K562 (cell line): ENCODE results near the gene USHBP1. TPM values are rescaled to one million over a fixed set of nuclear protein-coding genes. Genes with fewer than 3 reads are reported as not detected.

ENCODE experiments used
- CCNT2 ChIP-seq: IDR thresholded peaks from 2 replicates; pipeline ENCODE4 v1.6.1; 2011; ENCODE audit warnings: borderline replicate concordance, low read depth, mild to moderate bottlenecking, moderate library complexity, mixed read lengths, low read length; ENCODE audit not compliant: insufficient read length; ENCODE audit errors: extremely low read depth
- CHCHD3 ChIP-seq: fragments of 250-450 bp; sonication (Bioruptor Pico); IDR thresholded peaks from 2 replicates; pipeline ENCODE4 v2.1.2; 2022; ENCODE audit warnings: mild to moderate bottlenecking
- DPF2 ChIP-seq: fragments of 450-650 bp; IDR thresholded peaks from 2 replicates; pipeline ENCODE4 v1.6.1; 2016
- FOXA3 ChIP-seq, 2 experiments: fragments of 450-650 bp in 1 of 2; sonication (generic) in 1 of 2; formaldehyde crosslinking; IDR thresholded peaks in 1 of 2; conservative IDR thresholded peaks in 1 of 2; 2 replicates each; pipeline versions ENCODE4 v1.4.0 to v1.8.0; 2020 to 2022; ENCODE audit warnings: mild to moderate bottlenecking in 2 of 2, missing genetic modification reagents in 1 of 2
- KLF1 ChIP-seq: fragments of 450-650 bp; IDR thresholded peaks from 2 replicates; pipeline ENCODE4 v1.6.1; 2016; ENCODE audit warnings: missing genetic modification characterization, missing compliant biosample characterization
- MAZ ChIP-seq, 2 experiments: fragments of 450-650 bp in 1 of 2; sonication (generic) in 1 of 2; formaldehyde crosslinking; IDR thresholded peaks in 1 of 2; conservative IDR thresholded peaks in 1 of 2; 2 replicates each; pipeline versions ENCODE4 v1.4.0 to v1.5.0; 2020; ENCODE audit warnings: mild to moderate bottlenecking in 1 of 2, missing genetic modification reagents in 1 of 2
- MYC ChIP-seq, 2 experiments: fragments of 250-450 bp in 1 of 2; sonication (Bioruptor Pico) in 1 of 2; IDR thresholded peaks; 2 replicates each; pipeline versions ENCODE4 v1.5.1 to v1.6.1; 2012 to 2021; ENCODE audit warnings: low read depth in 2 of 2, borderline replicate concordance in 1 of 2, improper control_type of control experiment in 1 of 2, low read length in 1 of 2, mild to moderate bottlenecking in 1 of 2, moderate library complexity in 1 of 2
- NFIC ChIP-seq: fragments of 450-650 bp; IDR thresholded peaks from 2 replicates; pipeline ENCODE4 v1.6.1; 2017; ENCODE audit warnings: mild to moderate bottlenecking, inconsistent platforms
- NR2C1 ChIP-seq, 2 experiments: fragments of 450-650 bp; IDR thresholded peaks; 2 replicates each; pipeline ENCODE4 v1.6.1; 2017; ENCODE audit warnings: mild to moderate bottlenecking in 2 of 2, antibody characterized with exemption in 1 of 2, inconsistent platforms in 1 of 2, missing compliant biosample characterization in 1 of 2, missing genetic modification characterization in 1 of 2
- NR2C2 ChIP-seq, 2 experiments: fragments of 200-800 bp in 1 of 2; sonication (Bioruptor generic) in 1 of 2; sonication (generic) in 1 of 2; formaldehyde crosslinking in 1 of 2; IDR thresholded peaks; 2 replicates each; pipeline versions ENCODE4 v1.6.1 to v1.8.0; 2016 to 2022; ENCODE audit warnings: mild to moderate bottlenecking in 1 of 2, missing compliant biosample characterization in 1 of 2, missing genetic modification characterization in 1 of 2, missing genetic modification reagents in 1 of 2
- RCOR1 ChIP-seq, 2 experiments: IDR thresholded peaks; 2 replicates each; pipeline ENCODE4 v1.6.1; 2012; ENCODE audit warnings: low read depth in 2 of 2, low read length in 2 of 2, borderline replicate concordance in 1 of 2, improper control_type of control experiment in 1 of 2
- RNF2 ChIP-seq: sonication (generic); IDR thresholded peaks from 2 replicates; pipeline ENCODE4 v1.6.1; 2016
- SAP30 ChIP-seq: fragments of 200-600 bp; sonication (generic); IDR thresholded peaks from 2 replicates; pipeline ENCODE4 v1.6.1; 2012; ENCODE audit warnings: borderline replicate concordance, low read depth, mild to moderate bottlenecking, moderate library complexity, low read length, control low read depth, inconsistent platforms; ENCODE audit not compliant: insufficient read depth, poor library complexity, severe bottlenecking
- YY1 ChIP-seq, 3 experiments: IDR thresholded peaks; 2 replicates each; pipeline ENCODE4 v1.6.1; 2011; ENCODE audit warnings: low read length in 2 of 3, mild to moderate bottlenecking in 2 of 3, moderate library complexity in 2 of 3, borderline replicate concordance in 1 of 3, control low read depth in 1 of 3, low read depth in 1 of 3; ENCODE audit not compliant: insufficient read depth in 3 of 3, insufficient replicate concordance in 2 of 3, control insufficient read depth in 1 of 3, insufficient read length in 1 of 3; ENCODE audit errors: extremely low read depth in 1 of 3
- ZBTB17 ChIP-seq: fragments of 450-650 bp; formaldehyde crosslinking; IDR thresholded peaks from 2 replicates; pipeline ENCODE4 v1.4.0; 2020; ENCODE audit warnings: mild to moderate bottlenecking
- polyA plus RNA-seq, 8 experiments: library from polyadenylated mRNA; depleted of rRNA in 4 of 8; stranded (reverse) in 5 of 8; unstranded in 3 of 8; fragments of >200 nt; fragmentation: Nextera tagmentation in 2 of 8; fragmentation: Illumina TruSeq in 1 of 8; extraction: Ambion mirVana in 2 of 8; extraction: Trizol in 1 of 8; gene quantifications; 2 replicates each; pipeline versions ENCODE4 v1.2.1 to v1.2.3, GENCODE V29; 2011 to 2014; ENCODE audit warnings: inconsistent platforms in 1 of 8, missing spikeins in 1 of 8
- total RNA-seq, 7 experiments: library from RNA; depleted of rRNA in 6 of 7; stranded (reverse); fragments of >200 nt in 6 of 7; fragmentation: Illumina TruSeq in 2 of 7; extraction: Trizol in 2 of 7; gene quantifications; 2 replicates each; pipeline versions ENCODE4 v1.2.1 to v1.2.3, GENCODE V29; 2011 to 2021; ENCODE audit warnings: low replicate concordance in 1 of 7
- TF ChIP-seq, protein P1 (sequence below): conservative IDR thresholded peaks from 2 replicates; pipeline ENCODE4 v1.6.1; 2011; ENCODE audit warnings: low read depth, mild to moderate bottlenecking, low read length; ENCODE audit not compliant: control insufficient read depth
- TF ChIP-seq, protein P2 (sequence below): fragments of 450-650 bp; IDR thresholded peaks from 2 replicates; pipeline ENCODE4 v1.6.1; 2018; ENCODE audit warnings: mild to moderate bottlenecking, low read depth; ENCODE audit not compliant: partially characterized antibody
- TF ChIP-seq, protein P3 (sequence below): IDR thresholded peaks from 2 replicates; pipeline ENCODE4 v1.6.1; 2011; ENCODE audit warnings: borderline replicate concordance, low read depth, mild to moderate bottlenecking, moderate library complexity, low read length; ENCODE audit not compliant: insufficient read depth, poor library complexity, severe bottlenecking

USHBP1 gene
- total and polyA plus RNA-seq, 9 of the 15 experiments (the other 6 are each of a cell fraction or from before 2014, with no cell fraction given) = 0.03 to 0.10 (median 0.05) TPM; not detected in 5

DNA sequence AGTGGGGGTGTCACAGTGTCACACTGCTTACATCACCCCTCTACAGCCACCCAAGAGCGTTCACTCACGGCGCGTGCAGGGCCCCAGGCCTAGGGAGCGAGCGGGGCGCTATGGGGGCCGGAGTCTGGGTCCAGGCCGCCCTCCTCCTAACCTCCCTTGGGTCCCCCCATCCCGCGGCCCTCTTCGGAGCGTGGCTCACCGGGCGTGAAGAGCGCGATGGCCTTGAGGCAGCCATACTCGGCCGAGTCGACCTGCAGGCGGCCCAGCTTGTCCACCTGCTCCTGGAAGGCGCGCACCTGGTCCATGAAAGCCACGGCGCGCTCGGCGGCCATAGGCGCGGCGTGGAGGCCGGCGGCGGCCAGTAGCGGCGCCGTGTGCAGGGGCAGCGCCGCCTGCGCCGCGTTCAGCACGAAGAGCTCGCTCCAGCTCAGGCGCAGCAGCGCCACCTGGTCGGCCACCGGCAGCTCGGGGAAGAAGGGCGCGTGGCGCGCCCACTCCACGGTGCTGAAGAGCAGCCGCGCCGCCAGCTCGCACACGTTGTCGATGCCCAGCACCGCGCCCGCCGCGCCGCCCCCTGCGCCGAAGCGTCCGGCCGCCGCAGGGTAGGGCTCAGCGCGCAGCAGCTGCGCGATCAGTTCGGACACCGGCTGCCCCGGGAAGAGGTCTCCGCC, 29.1 kb downstream of the USHBP1 start (continued):
- TF ChIP-seq RCOR1 (IDR thresholded peaks at IDR 0.05; ENCODE audit: borderline replicate concordance in 1 of 2, low read depth in 2 of 2, low read length in 2 of 2) (0 out of 4 replicates have a peak, but pooled peaks of 1 of the 2 experiments have one; percentile 8), NR2C1 (IDR thresholded peaks at IDR 0.05) (no peak), NR2C1 (tag; IDR thresholded peaks at IDR 0.05) (no peak), CHCHD3 (no peak), ZBTB17 (CRISPR knock-in tag) (peak; percentile 40; the same call in 1 of the 2 replicates), MYC (IDR thresholded peaks at IDR 0.05; ENCODE audit: low read depth, low read length) (peak; percentile 96), MYC (CRISPR knock-in tag; IDR thresholded peaks at IDR 0.05; ENCODE audit: borderline replicate concordance, low read depth) (peak; percentile 80; the same call in 1 of the 2 replicates), DPF2 (0 out of 2 replicates have a peak, but pooled peaks have one; percentile 2), NR2C2 (CRISPR knock-in tag; IDR thresholded peaks at IDR 0.05) (no peak), NR2C2 (tag; IDR thresholded peaks at IDR 0.05) (peak; percentile 58; the same call in 1 of the 2 replicates), KLF1 (tag) (0 out of 2 replicates have a peak, but pooled peaks have one; percentile 22), RNF2 (peak; percentile 40; the same call in 1 of the 2 replicates), FOXA3 (CRISPR knock-in tag; conservative IDR thresholded peaks at IDR 0.05 in 1 of 2, IDR thresholded peaks at IDR 0.05 in 1 of 2) (peak in 1 of 2 experiments; percentile 63; a peak in 1 of 4 replicates), SAP30 (peak; percentile 64), MAZ (CRISPR knock-in tag; conservative IDR thresholded peaks at IDR 0.05 in 1 of 2, IDR thresholded peaks at IDR 0.05 in 1 of 2) (peak; percentile 59 to 85; a peak in 2 of 4 replicates), YY1 (IDR thresholded peaks at IDR 0.05; ENCODE audit: borderline replicate concordance in 1 of 3, control insufficient read depth in 1 of 3, extremely low read depth in 1 of 3, insufficient read depth in 3 of 3, insufficient read length in 1 of 3, insufficient replicate concordance in 2 of 3, low read depth in 1 of 3, low read length in 2 of 3) (peak; percentile 39 to 89 (median 83)), NFIC (peak; percentile 16; the same call in 1 of the 2 replicates), CCNT2 (peak; percentile 81)
- TF ChIP-seq, protein P1, sequence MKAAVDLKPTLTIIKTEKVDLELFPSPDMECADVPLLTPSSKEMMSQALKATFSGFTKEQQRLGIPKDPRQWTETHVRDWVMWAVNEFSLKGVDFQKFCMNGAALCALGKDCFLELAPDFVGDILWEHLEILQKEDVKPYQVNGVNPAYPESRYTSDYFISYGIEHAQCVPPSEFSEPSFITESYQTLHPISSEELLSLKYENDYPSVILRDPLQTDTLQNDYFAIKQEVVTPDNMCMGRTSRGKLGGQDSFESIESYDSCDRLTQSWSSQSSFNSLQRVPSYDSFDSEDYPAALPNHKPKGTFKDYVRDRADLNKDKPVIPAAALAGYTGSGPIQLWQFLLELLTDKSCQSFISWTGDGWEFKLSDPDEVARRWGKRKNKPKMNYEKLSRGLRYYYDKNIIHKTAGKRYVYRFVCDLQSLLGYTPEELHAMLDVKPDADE = 0 out of 2 replicates have a peak, but pooled peaks have one; percentile 53
- TF ChIP-seq, protein P2, sequence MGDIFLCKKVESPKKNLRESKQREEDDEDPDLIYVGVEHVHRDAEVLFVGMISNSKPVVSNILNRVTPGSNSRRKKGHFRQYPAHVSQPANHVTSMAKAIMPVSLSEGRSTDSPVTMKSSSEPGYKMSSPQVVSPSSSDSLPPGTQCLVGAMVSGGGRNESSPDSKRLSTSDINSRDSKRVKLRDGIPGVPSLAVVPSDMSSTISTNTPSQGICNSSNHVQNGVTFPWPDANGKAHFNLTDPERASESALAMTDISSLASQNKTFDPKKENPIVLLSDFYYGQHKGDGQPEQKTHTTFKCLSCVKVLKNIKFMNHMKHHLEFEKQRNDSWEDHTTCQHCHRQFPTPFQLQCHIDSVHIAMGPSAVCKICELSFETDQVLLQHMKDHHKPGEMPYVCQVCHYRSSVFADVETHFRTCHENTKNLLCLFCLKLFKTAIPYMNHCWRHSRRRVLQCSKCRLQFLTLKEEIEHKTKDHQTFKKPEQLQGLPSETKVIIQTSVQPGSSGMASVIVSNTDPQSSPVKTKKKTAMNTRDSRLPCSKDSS = no peak
- TF ChIP-seq, protein P3, sequence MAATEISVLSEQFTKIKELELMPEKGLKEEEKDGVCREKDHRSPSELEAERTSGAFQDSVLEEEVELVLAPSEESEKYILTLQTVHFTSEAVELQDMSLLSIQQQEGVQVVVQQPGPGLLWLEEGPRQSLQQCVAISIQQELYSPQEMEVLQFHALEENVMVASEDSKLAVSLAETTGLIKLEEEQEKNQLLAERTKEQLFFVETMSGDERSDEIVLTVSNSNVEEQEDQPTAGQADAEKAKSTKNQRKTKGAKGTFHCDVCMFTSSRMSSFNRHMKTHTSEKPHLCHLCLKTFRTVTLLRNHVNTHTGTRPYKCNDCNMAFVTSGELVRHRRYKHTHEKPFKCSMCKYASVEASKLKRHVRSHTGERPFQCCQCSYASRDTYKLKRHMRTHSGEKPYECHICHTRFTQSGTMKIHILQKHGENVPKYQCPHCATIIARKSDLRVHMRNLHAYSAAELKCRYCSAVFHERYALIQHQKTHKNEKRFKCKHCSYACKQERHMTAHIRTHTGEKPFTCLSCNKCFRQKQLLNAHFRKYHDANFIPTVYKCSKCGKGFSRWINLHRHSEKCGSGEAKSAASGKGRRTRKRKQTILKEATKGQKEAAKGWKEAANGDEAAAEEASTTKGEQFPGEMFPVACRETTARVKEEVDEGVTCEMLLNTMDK = peak; percentile 81
